ENCODE results near the gene OTX1. TPM values are rescaled to one million over a fixed set of nuclear protein-coding genes. Genes with fewer than 3 reads are reported as not detected.
"Not testable (repeated sequence)": the region's sequence is repeated elsewhere in the genome, so short reads cannot be mapped to it uniquely, and the experiment has no call there.

The OTX1 gene
- total RNA-seq, 1 experiment from 2014 or later, result 0.11 TPM

- DNase-seq (ENCODE audit: low read depth), result no peak
Observed at GRCh38 chr2:63058921-63059792, 8.5 kb downstream of the OTX1 start.

- no peak for DNase-seq (ENCODE audit: low read depth)
Observed at GRCh38 chr2:63059793-63060471, 9.3 kb downstream of the OTX1 start.

GRCh38 chr2:63060472-63060991 lies 9.9 kb downstream of the OTX1 start:
- no peak for DNase-seq (ENCODE audit: low read depth)

GRCh38 chr2:63064197-63064596 lies 13.6 kb downstream of the OTX1 start:
- no peak for DNase-seq (ENCODE audit: low read depth)

- no peak for DNase-seq (ENCODE audit: low read depth)
Observed at GRCh38 chr2:63064661-63065060, 14.0 kb downstream of the OTX1 start.

- DNase-seq (ENCODE audit: low read depth), result no peak
Observed at GRCh38 chr2:63066265-63066664, 15.6 kb downstream of the OTX1 start.

- no peak for DNase-seq (ENCODE audit: low read depth)
Observed at GRCh38 chr2:63066838-63067237, 16.2 kb downstream of the OTX1 start.

- no peak for DNase-seq (ENCODE audit: low read depth)
Observed at GRCh38 chr2:63071664-63072063, 21.0 kb downstream of the OTX1 start.

GRCh38 chr2:63073994-63074393 lies 23.4 kb downstream of the OTX1 start:
- DNase-seq (ENCODE audit: low read depth), result no peak

GRCh38 chr2:63074399-63074798 lies 23.8 kb downstream of the OTX1 start:
- not testable (repeated sequence) for DNase-seq (ENCODE audit: low read depth)

GRCh38 chr2:63078852-63079606 lies 28.4 kb downstream of the OTX1 start:
- peak; percentile 13 for DNase-seq (ENCODE audit: low read depth)

GRCh38 chr2:63081404-63081803 lies 30.8 kb downstream of the OTX1 start:
- DNase-seq (ENCODE audit: low read depth), result no peak

- no peak for DNase-seq (ENCODE audit: low read depth)
Observed at GRCh38 chr2:63086687-63087086, 36.1 kb downstream of the OTX1 start.

GRCh38 chr2:63092401-63092800 lies 41.8 kb downstream of the OTX1 start:
- DNase-seq (ENCODE audit: low read depth), result no peak

GRCh38 chr2:63092857-63093256 lies 42.2 kb downstream of the OTX1 start:
- no peak for DNase-seq (ENCODE audit: low read depth)

- no peak for DNase-seq (ENCODE audit: low read depth)
Observed at GRCh38 chr2:63093502-63093901, 42.9 kb downstream of the OTX1 start.

- DNase-seq (ENCODE audit: low read depth), result no peak
Observed at GRCh38 chr2:63096491-63096890, 45.9 kb downstream of the OTX1 start.

GRCh38 chr2:63099032-63099431 lies 48.4 kb downstream of the OTX1 start:
- DNase-seq (ENCODE audit: low read depth), result no peak

GRCh38 chr2:63101954-63102353 lies 51.3 kb downstream of the OTX1 start:
- DNase-seq (ENCODE audit: low read depth), result no peak

- no peak for DNase-seq (ENCODE audit: low read depth)
Observed at GRCh38 chr2:63104482-63104881, 53.9 kb downstream of the OTX1 start.
